ENCODE measurements around the gene DNAJC5.

DNA sequence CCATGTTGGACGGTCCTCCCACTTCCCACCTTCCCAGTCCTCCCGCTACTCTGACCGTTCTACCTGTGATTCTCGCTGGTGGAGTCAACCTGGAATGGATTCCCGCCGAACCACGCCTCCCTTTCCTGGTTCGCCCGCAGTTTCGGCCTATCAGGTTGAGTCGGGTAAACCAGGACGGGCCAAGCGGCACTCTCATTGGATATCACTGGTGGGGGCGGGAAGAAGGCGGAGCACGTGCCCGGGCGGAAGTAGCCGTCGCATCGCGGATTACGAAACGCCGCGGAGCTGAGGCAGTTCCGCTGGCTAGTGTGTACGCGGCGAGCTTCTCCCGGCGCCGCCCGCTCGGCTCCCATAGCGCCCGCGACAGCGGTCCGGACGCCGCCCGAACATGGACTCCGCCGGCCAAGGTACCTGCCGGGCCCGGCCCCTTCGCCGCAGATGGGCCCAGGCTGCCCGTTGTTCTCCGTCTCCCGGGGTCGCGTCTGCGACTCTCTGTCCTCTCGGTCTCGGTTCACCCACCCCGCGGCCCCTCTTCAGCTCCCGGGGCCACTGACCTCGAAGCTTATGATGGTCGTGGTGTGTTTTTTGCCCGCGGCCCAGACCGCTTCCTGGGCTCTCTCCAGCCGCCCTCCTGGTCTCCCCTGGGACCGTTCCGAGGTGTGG lies 29.8 kb upstream of the DNAJC5 start, which contains the start of gene TPD52L2:
- TF ChIP-seq, protein P1, sequence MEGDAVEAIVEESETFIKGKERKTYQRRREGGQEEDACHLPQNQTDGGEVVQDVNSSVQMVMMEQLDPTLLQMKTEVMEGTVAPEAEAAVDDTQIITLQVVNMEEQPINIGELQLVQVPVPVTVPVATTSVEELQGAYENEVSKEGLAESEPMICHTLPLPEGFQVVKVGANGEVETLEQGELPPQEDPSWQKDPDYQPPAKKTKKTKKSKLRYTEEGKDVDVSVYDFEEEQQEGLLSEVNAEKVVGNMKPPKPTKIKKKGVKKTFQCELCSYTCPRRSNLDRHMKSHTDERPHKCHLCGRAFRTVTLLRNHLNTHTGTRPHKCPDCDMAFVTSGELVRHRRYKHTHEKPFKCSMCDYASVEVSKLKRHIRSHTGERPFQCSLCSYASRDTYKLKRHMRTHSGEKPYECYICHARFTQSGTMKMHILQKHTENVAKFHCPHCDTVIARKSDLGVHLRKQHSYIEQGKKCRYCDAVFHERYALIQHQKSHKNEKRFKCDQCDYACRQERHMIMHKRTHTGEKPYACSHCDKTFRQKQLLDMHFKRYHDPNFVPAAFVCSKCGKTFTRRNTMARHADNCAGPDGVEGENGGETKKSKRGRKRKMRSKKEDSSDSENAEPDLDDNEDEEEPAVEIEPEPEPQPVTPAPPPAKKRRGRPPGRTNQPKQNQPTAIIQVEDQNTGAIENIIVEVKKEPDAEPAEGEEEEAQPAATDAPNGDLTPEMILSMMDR (IDR thresholded peaks at IDR 0.05) = no peak
- peak; percentile 41 to 91 for TF ChIP-seq POLR2A (IDR thresholded peaks at IDR 0.05)

Measured in thyroid gland (tissue), 4 donors.